Measurements from ENCODE around the gene OPN1LW.

DNA sequence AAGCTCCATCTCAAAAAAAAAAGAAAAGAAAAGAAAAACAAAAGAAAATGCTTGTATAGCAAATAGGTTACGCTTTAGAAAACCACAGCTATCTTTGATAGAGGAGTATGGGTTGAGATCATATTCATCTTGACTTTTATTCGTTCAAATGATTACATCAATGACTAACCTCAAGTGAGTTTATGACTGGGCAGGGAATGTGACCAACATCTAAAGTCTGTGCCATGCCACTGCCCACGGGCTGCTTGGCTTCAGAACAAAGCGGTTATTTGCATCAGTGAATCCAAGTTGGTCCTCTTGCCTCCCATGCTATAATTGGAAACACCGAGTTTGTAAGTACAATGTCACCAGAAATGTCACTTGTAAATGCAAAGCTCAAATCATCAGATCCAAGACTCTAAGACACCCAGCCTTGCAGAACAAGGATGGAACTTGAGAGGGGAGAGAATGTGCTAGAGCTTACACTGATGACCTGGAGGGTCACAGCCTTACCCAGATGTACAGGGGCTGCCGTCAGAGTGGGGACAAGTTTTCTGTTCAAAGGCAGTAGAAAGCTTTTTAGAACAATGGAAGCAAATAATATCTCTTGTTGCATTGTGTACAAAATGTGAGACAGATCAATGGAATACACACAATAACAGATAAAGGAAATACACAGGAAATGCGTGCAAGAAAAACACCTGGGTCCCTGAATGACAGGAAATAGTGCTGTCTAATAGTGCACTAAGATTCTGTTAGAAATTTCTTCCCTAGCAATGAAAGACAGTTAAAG lies 8.4 kb upstream of the OPN1LW start:
- TF ChIP-seq, protein P1, sequence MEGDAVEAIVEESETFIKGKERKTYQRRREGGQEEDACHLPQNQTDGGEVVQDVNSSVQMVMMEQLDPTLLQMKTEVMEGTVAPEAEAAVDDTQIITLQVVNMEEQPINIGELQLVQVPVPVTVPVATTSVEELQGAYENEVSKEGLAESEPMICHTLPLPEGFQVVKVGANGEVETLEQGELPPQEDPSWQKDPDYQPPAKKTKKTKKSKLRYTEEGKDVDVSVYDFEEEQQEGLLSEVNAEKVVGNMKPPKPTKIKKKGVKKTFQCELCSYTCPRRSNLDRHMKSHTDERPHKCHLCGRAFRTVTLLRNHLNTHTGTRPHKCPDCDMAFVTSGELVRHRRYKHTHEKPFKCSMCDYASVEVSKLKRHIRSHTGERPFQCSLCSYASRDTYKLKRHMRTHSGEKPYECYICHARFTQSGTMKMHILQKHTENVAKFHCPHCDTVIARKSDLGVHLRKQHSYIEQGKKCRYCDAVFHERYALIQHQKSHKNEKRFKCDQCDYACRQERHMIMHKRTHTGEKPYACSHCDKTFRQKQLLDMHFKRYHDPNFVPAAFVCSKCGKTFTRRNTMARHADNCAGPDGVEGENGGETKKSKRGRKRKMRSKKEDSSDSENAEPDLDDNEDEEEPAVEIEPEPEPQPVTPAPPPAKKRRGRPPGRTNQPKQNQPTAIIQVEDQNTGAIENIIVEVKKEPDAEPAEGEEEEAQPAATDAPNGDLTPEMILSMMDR (IDR thresholded peaks at IDR 0.05): no peak
- no peak for TF ChIP-seq EZH2 (IDR thresholded peaks at IDR 0.05)
